Transverse colon (tissue), 4 donors: Measurements from ENCODE around the gene PLEKHA7. TPM values are rescaled to one million over a fixed set of nuclear protein-coding genes. Genes with fewer than 3 reads are reported as not detected.
"Not testable (repeated sequence)": the region's sequence is repeated elsewhere in the genome, so short reads cannot be mapped to it uniquely, and the experiment has no call there.

Experiments used
- DNase-seq: peaks from one replicate; pipeline ENCODE4 v3.0.0-alpha.2; 2019
- H3K27ac ChIP-seq, 4 donors: fragments of 200-600 bp; sonication (generic); 2 replicates each; pipeline ENCODE4 v1.5.1; 2016 to 2018; ENCODE audit warnings: inconsistent platforms in 4 of 4
- H3K27me3 ChIP-seq: fragments of 200-600 bp; sonication (generic); 2 replicates; pipeline ENCODE4 v1.5.1; 2017; ENCODE audit warnings: inconsistent platforms
- H3K36me3 ChIP-seq, 4 donors: fragments of 200-600 bp; sonication (generic); 2 replicates each; pipeline ENCODE4 v1.5.1; 2017 to 2019; ENCODE audit warnings: inconsistent platforms in 4 of 4
- H3K4me1 ChIP-seq, 4 donors: fragments of 200-600 bp; sonication (generic); 2 replicates each; pipeline ENCODE4 v1.5.1; 2017 to 2020; ENCODE audit warnings: inconsistent platforms in 4 of 4
- H3K4me3 ChIP-seq, 4 donors: fragments of 200-600 bp; sonication (generic); 1 replicate in 1 of 4; 2 replicates in 3 of 4; pipeline versions ENCODE4 v1.5.1 to v1.6.1; 2017 to 2019; ENCODE audit warnings: inconsistent platforms in 4 of 4
- H3K9me3 ChIP-seq, 2 donors: fragments of 200-600 bp; sonication (generic); 2 replicates each; pipeline ENCODE4 v1.5.1; 2017 to 2019; ENCODE audit warnings: inconsistent platforms in 2 of 2
- EP300 ChIP-seq: sonication (generic); formaldehyde crosslinking; IDR thresholded peaks from one replicate; pipeline ENCODE4 v1.6.1; 2017; ENCODE audit warnings: antibody characterized with exemption, low read depth
- POLR2A ChIP-seq: fragments of 450-650 bp; IDR thresholded peaks from one replicate; pipeline ENCODE4 v1.6.1; 2016; ENCODE audit warnings: antibody characterized with exemption, mild to moderate bottlenecking, moderate library complexity
- POLR2AphosphoS5 ChIP-seq, 3 donors: sonication (generic); formaldehyde crosslinking; IDR thresholded peaks; one replicate each; pipeline ENCODE4 v1.6.1; 2016; ENCODE audit warnings: antibody characterized with exemption in 3 of 3
- WGBS, 2 donors: methylation state at CpG; one replicate each; pipeline ENCODE4 v1.1.5; 2018; ENCODE audit warnings: low coverage in 1 of 2; 5-methylcytosine and 5-hydroxymethylcytosine counted together
- in situ Hi-C, 4 donors: fragments of 200-750 bp; cut with MboI; loops; one replicate each; pipeline versions ENCODE4 v1.15.0 to v1.15.1; 2017; ENCODE audit warnings: low sequenced_read_pairs in 3 of 4, low pct_ligation_motif_present in 1 of 4, low pct_unique_long_range_greater_than_20kb in 1 of 4
- intact Hi-C: fragments of 100-400 bp; cut with DNase I; formaldehyde crosslinking; loops from one replicate; pipeline ENCODE4 v1.15.1; 2023; ENCODE audit warnings: low total_unique reads
- total RNA-seq, 4 donors: library from RNA; depleted of rRNA; stranded (reverse); fragments of >200 nt; gene quantifications; one replicate each; pipeline ENCODE4 v1.1.0, GENCODE V29; 2016
- TF ChIP-seq, protein P1 (sequence below), 5 experiments: fragments of 200-600 bp in 3 of 5; fragments of 450-650 bp in 2 of 5; sonication (generic) in 3 of 5; IDR thresholded peaks; 1 replicate in 2 of 5; 2 replicates in 3 of 5; pipeline ENCODE4 v1.5.1; 2016 to 2017; ENCODE audit warnings: antibody characterized with exemption in 5 of 5, inconsistent platforms in 3 of 5, mild to moderate bottlenecking in 2 of 5, moderate library complexity in 1 of 5

The PLEKHA7 gene
- total RNA-seq, 4 donors from 2014 or later, result 109 to 243 (median 114) TPM

DNA sequence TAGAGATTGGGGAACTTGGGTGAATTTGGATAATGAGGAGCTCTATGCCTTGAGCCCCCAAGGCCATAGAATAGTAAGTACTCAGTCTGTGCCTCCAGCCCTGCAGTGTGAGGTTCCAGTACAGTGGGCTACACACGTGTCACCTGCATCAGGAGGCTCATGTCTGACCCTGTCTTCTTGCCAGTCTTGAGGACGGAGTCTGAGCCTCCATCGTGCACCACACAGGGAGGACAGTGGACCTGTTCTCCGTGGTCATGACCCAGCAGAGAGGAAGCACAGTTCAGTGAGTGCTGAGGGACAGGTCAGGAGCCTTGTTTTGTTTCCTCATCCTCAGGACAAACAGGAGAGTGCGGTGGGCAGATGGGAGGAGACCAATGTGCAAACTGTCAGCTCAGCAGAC, 32.5 kb upstream of the PLEKHA7 start:
- Histone ChIP-seq H3K27me3 (no peaks in the 10 kb centered on the region), H3K9me3 (no peaks in the 10 kb centered on the region), H3K4me3 (no peak overlapping the region), H3K4me1 (peaks cover 0 to 4% (median 0%) of the 10 kb centered on the region in 4 donors), H3K36me3 (no peaks in the 10 kb centered on the region), H3K27ac (no peak overlapping the region)
- intact Hi-C loops, result no loop called here
- TF ChIP-seq POLR2A (no peak), POLR2AphosphoS5 (IDR thresholded peaks at IDR 0.05) (no peak), EP300 (no peak)
- in situ Hi-C loops, result no loop called here
- no peak for DNase-seq
- WGBS, 2 donors, result 78% methylated on average over 5 of the region's 5 CpGs; no CpG with 5 or more reads in 1 of the 2 donors

DNA sequence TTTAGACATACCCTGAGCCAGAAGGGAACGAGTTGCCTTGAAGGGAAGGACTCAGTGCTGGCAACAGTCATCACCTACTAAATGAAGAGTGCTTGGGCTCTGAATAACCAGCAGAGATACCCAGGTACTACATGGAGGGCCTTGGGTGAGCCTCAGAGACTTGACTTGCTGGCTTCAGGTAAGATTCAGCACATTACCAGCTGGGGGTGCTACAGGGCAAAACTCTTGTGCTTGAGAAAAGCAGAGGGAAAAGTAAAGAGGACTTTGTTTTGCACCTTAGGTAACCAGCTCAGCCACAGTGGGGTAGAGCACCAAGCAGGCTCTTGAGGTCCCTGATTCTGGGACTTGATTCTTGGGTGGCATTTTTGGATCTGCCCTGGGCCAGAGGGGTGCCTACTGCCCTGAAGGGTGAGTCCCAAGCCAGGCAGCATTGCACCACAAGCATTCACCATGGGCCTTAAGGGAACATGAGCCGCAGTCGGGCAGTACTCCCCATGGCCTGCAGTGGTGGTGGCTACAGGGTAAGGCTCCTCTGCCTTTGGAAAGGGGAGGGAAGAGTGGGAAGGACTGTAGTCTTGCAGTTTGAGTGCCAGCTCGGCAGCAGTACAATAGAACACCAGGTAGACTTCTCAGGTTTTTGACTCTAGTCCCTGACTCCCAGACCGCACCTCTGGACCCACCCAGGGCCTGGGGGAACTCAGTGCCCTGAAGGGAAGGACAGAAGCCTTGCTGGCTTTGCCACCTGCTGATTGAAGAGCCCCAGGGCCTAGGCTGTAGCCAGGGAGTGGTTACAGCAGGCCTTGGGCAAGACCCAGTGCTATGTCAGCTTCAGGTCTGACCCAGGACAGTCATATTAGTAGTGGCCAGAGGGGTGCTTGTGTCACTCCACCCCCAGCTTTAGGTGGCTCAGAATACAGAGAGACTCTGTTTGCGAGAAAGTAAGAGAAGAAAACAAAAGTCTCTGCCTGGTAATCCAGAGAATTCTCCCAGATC, 22.7 kb upstream of the PLEKHA7 start:
- Histone ChIP-seq H3K9me3 (no peaks in the 10 kb centered on the region), H3K27me3 (no peaks in the 10 kb centered on the region), H3K36me3 (no peaks in the 10 kb centered on the region), H3K4me1 (no peaks in the 10 kb centered on the region), H3K4me3 (no peak overlapping the region), H3K27ac (no peak overlapping the region)
- 79% methylated on average over 5 of the region's 6 CpGs; no CpG with 5 or more reads in 1 of the 2 donors for WGBS, 2 donors
- in situ Hi-C loops, result no loop called here
- TF ChIP-seq, protein P1, sequence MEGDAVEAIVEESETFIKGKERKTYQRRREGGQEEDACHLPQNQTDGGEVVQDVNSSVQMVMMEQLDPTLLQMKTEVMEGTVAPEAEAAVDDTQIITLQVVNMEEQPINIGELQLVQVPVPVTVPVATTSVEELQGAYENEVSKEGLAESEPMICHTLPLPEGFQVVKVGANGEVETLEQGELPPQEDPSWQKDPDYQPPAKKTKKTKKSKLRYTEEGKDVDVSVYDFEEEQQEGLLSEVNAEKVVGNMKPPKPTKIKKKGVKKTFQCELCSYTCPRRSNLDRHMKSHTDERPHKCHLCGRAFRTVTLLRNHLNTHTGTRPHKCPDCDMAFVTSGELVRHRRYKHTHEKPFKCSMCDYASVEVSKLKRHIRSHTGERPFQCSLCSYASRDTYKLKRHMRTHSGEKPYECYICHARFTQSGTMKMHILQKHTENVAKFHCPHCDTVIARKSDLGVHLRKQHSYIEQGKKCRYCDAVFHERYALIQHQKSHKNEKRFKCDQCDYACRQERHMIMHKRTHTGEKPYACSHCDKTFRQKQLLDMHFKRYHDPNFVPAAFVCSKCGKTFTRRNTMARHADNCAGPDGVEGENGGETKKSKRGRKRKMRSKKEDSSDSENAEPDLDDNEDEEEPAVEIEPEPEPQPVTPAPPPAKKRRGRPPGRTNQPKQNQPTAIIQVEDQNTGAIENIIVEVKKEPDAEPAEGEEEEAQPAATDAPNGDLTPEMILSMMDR (IDR thresholded peaks at IDR 0.05), result peak in 1 of 5 experiments; percentile 19
- no peak for TF ChIP-seq POLR2A
- intact Hi-C loops, result no loop called here
- peak; percentile 43 for DNase-seq

DNA sequence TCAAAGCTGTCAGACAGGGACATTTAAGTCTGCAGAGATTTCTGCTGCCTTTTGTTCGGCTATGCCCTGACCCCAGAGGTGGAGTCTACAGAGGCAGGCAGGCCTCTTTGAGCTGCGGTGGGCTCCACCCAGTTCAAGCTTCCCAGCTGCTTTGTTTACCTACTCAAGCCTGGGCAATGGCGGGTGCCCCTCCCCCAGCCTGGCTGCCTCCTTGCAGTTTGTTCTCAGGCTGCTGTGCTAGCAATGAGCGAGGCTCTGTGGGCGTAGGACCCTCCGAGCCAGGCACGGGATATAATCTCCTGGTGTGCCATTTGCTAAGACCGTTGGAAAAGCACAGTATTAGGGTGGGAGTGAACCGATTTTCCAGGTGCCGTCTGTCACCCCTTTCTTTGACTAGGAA, 19.8 kb upstream of the PLEKHA7 start:
- H3K9me3 ChIP-seq, H3K27me3 ChIP-seq, H3K27ac ChIP-seq, DNase-seq, in situ Hi-C loops, H3K36me3 ChIP-seq, H3K4me3 ChIP-seq, intact Hi-C loops, H3K4me1 ChIP-seq: not testable (repeated sequence)
- 90 to 100% methylated on average over 1 to 10 of the region's 10 CpGs for WGBS, 2 donors

DNA sequence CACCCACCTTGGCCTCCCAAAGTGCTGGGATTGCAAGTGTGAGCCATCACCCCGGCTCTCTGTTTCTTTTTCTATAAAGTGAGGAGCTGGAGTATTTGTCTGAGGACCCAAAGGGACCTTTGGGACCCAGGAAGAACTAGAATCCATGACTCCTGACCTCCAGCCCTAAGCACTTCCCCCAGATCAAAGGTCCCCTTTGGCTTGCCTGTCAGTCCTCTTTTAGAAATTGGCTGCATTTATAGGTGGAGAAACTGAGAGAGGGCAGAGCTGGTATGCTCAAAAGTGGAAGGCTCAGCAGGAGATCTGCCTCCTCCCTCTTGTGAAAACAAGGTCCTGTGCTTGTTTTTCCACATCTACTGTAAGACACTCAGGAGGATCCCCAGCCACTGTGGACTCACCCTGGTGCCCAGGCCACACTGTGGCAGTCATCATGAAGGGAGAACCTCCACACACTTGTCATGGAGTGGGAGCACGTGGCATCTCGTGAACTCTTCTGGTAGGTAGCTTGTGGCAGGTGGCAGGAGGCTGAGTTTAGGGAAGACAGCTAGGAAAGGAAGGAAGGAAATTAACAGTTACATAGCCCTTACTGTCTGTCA, 12.4 kb upstream of the PLEKHA7 start:
- Histone ChIP-seq H3K36me3 (no peaks in the 10 kb centered on the region), H3K27ac (no peak overlapping the region), H3K27me3 (no peaks in the 10 kb centered on the region), H3K9me3 (no peaks in the 10 kb centered on the region), H3K4me3 (no peak overlapping the region), H3K4me1 (no peaks in the 10 kb centered on the region)
- WGBS, 2 donors, result 90% methylated on average over 3 of the region's 3 CpGs; no CpG with 5 or more reads in 1 of the 2 donors
- in situ Hi-C loops (no loop called here), intact Hi-C loops (no loop called here)
- TF ChIP-seq, protein P1 (IDR thresholded peaks at IDR 0.05), result no peak
- TF ChIP-seq POLR2AphosphoS5 (IDR thresholded peaks at IDR 0.05), result no peak
- TF ChIP-seq EP300, result no peak
- no peak for TF ChIP-seq POLR2A
- no peak for DNase-seq

DNA sequence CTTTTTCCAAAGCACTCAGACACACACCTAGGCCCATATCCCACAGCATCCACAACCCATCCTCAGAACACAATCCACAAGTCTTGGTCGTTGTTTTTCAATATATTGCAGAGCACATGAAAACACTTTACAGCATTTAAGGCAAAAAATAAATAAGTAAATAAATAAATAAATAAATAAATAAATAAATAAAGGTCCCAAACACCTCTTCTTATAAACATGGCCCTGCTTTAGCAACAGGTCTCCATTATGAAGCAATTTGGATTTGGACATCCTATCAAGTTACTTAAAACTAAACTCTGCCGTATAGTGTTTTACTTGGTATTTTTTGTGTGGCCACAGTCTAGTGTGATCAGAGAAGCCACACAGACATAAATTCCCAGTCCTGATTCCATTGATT, 10.7 kb upstream of the PLEKHA7 start:
- H3K4me3 ChIP-seq, result no peak overlapping the region
- no peaks in the 10 kb centered on the region for H3K4me1 ChIP-seq
- no peak overlapping the region for H3K27ac ChIP-seq
- 81 to 85% methylated on average over 2 of the region's 2 CpGs for WGBS, 2 donors
- intact Hi-C loops (no loop called here), in situ Hi-C loops (no loop called here)
- H3K36me3 ChIP-seq, result no peaks in the 10 kb centered on the region
- no peaks in the 10 kb centered on the region for H3K27me3 ChIP-seq
- no peak for DNase-seq
- no peaks in the 10 kb centered on the region for H3K9me3 ChIP-seq
- no peak for TF ChIP-seq POLR2A
